Measurements from ENCODE around the gene GALNT9. TPM values are rescaled to one million over a fixed set of nuclear protein-coding genes. Genes with fewer than 3 reads are reported as not detected.

GALNT9 gene
- total and polyA plus RNA-seq, 12 donors: 0.01 to 0.19 TPM; not detected in 10

DNA sequence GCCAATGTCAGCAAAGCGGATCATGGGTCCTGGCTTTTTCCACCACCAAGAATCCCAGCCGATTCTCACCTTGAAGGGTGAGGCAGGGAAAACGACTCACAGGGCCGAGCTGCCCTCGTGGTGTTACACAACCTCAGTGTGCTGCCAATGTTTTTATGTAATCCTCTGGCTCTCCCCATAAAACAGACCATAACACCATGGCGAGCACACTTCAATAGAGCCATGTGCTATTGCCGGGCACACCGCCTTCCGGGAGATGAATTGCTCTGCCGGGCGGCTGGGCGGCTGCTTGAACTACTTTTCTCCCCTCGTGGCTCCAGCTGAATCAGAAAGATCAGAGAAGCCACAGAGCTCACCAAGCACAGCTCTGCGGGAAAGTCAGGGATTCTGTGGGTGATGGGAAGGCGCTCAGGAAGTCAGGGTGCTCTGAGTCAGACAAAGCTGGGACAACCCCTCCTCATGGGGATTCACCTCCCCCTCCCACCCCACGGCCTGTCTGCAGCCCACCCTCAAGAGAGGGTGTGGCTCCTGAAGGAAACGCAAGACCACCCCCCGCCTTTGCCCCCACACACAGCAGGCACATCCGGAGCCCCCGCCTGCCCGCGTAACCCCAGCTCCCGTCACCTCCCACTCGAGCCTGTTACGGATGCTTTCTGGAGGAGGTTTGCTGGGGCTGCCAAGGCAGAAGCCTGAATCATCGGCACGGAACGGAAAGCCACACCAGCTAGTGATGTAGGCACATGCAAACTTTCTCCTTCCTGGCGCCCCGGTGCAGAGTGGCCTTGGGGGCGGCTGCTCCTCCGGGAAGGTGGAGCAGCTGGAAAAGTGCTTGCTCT, 1.8 kb downstream of the GALNT9 start:
- H3K9me3 ChIP-seq: no peaks in the 10 kb centered on the region
- WGBS, 2 donors: 13 to 24% methylated on average over 32 of the region's 32 CpGs
- H3K36me3 ChIP-seq: no peaks in the 10 kb centered on the region
- H3K4me1 ChIP-seq: peaks cover 0 to 21% (median 5%) of the 10 kb centered on the region in 9 donors
- intact Hi-C loops (cut with DNase I): no loop called here
- H3K27ac ChIP-seq: no peak overlapping the region
- no peak for DNase-seq
- TF ChIP-seq, protein P1, sequence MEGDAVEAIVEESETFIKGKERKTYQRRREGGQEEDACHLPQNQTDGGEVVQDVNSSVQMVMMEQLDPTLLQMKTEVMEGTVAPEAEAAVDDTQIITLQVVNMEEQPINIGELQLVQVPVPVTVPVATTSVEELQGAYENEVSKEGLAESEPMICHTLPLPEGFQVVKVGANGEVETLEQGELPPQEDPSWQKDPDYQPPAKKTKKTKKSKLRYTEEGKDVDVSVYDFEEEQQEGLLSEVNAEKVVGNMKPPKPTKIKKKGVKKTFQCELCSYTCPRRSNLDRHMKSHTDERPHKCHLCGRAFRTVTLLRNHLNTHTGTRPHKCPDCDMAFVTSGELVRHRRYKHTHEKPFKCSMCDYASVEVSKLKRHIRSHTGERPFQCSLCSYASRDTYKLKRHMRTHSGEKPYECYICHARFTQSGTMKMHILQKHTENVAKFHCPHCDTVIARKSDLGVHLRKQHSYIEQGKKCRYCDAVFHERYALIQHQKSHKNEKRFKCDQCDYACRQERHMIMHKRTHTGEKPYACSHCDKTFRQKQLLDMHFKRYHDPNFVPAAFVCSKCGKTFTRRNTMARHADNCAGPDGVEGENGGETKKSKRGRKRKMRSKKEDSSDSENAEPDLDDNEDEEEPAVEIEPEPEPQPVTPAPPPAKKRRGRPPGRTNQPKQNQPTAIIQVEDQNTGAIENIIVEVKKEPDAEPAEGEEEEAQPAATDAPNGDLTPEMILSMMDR (IDR thresholded peaks at IDR 0.05): no peak
- no peak overlapping the region for H3K4me3 ChIP-seq
- ATAC-seq: peak; percentile 6 to 80 (median 52)
- H3K27me3 ChIP-seq: peaks cover 12 to 96% (median 94%) of the 10 kb centered on the region in 7 donors

DNA sequence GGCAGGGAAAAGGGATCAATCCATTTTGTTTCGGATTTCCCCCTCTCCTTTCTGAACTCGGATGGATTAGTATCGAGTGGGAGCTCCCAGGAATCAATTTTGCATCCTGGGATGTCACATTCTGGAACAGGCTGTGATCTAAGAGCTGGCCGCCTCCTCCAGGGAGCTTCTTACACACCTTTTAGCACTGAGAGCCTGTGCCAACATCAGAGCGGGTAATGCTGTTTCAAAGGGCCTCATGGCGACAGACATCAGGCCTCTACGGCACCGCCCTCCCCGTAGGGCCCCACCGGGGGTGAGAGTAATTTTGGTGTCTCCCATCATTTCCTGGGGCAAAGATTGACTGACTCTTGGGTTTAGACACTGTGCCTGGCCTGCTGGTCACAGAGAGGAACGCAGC, 2.7 kb downstream of the GALNT9 start:
- WGBS, 2 donors: 63 to 71% methylated on average over 11 of the region's 11 CpGs

GRCh38 chr12:132325733-132326130, 3.7 kb downstream of the GALNT9 start:
- intact Hi-C loops (cut with DNase I): no loop called here
- WGBS, 2 donors: 91 to 96% methylated on average over 15 of the region's 15 CpGs
- DNase-seq (no peak), ATAC-seq (no peak)
- Histone ChIP-seq H3K27ac (no peak overlapping the region), H3K36me3 (no peaks in the 10 kb centered on the region), H3K9me3 (no peaks in the 10 kb centered on the region), H3K4me3 (no peak overlapping the region), H3K4me1 (peaks cover 0 to 21% (median 5%) of the 10 kb centered on the region in 9 donors), H3K27me3 (peaks cover 12 to 96% (median 88%) of the 10 kb centered on the region in 7 donors)
- TF ChIP-seq, protein P1 (IDR thresholded peaks at IDR 0.05): no peak

More for the DNA sequence above, 2.7 kb downstream of the GALNT9 start:
- intact Hi-C loops (cut with DNase I): no loop called here
- no peak for ATAC-seq
- no peaks in the 10 kb centered on the region for H3K36me3 ChIP-seq
- DNase-seq: no peak
- H3K4me1 ChIP-seq: peaks cover 0 to 21% (median 5%) of the 10 kb centered on the region in 9 donors
- H3K9me3 ChIP-seq: no peaks in the 10 kb centered on the region
- TF ChIP-seq, protein P1 (IDR thresholded peaks at IDR 0.05): no peak
- no peak overlapping the region for H3K27ac ChIP-seq
- peaks cover 12 to 96% (median 89%) of the 10 kb centered on the region in 7 donors for H3K27me3 ChIP-seq
- H3K4me3 ChIP-seq: no peak overlapping the region

GRCh38 chr12:132324841-132325732, 4.3 kb downstream of the GALNT9 start:
- Histone ChIP-seq H3K4me1 (peaks cover 0 to 21% (median 5%) of the 10 kb centered on the region in 9 donors), H3K27me3 (peaks cover 12 to 96% (median 85%) of the 10 kb centered on the region in 7 donors), H3K36me3 (no peaks in the 10 kb centered on the region), H3K27ac (no peak overlapping the region), H3K9me3 (no peaks in the 10 kb centered on the region), H3K4me3 (no peak overlapping the region)
- no peak for DNase-seq
- ATAC-seq: no peak
- intact Hi-C loops (cut with DNase I): no loop called here
- WGBS, 2 donors: 86 to 91% methylated on average over 28 of the region's 28 CpGs
- TF ChIP-seq, protein P1 (IDR thresholded peaks at IDR 0.05): no peak

Measured in heart right ventricle (tissue), 16 donors.